COLO829 (cell line): ENCODE measurements around the gene RDM1.

Experiments
- DNase-seq: peaks from one replicate; pipeline ENCODE4 v3.0.0; 2012; ENCODE audit warnings: low spot score

RDM1 gene

GRCh38 chr17:35932586-35932985, 2.0 kb upstream of the RDM1 start:
- DNase-seq = no peak

DNA sequence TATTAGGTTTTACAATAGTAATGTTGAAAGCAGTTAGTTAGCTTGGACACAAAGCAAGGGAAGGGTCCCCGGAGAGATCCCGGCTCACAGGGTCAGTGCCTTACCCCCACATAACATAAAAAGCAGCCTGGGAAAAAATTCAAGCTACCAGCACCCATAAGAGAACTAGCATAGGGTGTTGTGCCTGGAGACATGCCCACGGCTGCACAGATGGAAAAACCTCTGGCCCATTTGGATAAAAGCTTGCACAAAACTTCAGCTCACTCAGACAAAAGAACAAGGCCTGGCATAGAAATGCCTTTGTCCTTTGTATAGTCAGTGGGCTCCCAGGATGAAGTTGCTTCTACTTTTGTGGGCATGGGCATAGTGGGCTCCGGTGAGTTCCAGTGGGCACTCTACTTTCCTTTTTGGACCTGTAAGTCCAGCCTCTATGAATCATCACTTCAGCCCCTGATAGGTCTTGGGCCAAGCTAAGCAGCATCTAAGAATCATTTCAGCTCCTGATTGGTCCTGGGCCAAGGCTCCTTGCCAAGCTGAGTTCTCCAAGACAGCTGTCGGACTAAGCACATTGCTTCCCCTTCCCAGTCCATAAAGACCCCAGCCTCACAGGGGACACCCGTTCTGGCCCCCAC, 1.3 kb upstream of the RDM1 start:
- no peak for DNase-seq

DNA sequence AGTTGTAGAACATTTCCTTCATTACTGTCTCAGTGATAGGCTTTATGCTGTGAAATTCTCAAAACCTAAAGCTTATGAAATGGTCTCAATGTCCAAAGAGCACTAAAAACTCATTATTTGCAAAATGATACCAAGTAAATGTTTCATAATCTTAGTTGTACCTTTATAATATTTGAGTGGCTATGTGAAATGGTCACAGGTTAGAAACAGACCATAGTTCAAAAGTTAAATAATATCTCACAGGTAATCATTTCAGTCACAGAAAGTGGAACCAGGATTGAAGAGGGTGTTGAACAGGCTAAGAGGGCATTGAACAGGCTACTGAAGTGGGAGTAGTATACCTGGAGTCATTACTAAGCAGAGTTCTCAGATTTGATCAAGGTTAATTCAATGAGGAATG, 2.9 kb downstream of the RDM1 start:
- no peak for DNase-seq

- DNase-seq = no peak
Observed at GRCh38 chr17:35923609-35924114, 6.9 kb downstream of the RDM1 start.

GRCh38 chr17:35920229-35920628, 10.3 kb downstream of the RDM1 start:
- DNase-seq = no peak

DNA sequence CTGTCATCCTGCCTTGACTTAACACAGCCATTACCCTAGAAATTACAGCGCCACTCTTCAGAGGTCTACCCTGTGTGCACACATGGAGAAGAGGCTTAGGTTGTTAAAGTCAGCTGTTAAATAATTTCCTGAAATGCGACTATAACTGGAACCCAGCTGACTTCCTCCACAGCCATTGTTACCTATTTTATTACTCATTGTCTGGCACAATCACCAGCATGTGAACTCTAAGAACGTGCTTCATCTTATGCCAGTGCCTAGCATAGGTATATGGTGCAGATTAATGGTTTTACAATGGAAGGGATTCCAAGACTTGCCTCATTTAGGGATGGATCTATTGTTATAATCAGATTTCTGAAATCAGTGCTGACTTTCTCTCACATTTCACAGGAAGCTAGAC, 11.9 kb downstream of the RDM1 start:
- DNase-seq = no peak

GRCh38 chr17:35917519-35918213, 12.9 kb downstream of the RDM1 start:
- DNase-seq = no peak

DNA sequence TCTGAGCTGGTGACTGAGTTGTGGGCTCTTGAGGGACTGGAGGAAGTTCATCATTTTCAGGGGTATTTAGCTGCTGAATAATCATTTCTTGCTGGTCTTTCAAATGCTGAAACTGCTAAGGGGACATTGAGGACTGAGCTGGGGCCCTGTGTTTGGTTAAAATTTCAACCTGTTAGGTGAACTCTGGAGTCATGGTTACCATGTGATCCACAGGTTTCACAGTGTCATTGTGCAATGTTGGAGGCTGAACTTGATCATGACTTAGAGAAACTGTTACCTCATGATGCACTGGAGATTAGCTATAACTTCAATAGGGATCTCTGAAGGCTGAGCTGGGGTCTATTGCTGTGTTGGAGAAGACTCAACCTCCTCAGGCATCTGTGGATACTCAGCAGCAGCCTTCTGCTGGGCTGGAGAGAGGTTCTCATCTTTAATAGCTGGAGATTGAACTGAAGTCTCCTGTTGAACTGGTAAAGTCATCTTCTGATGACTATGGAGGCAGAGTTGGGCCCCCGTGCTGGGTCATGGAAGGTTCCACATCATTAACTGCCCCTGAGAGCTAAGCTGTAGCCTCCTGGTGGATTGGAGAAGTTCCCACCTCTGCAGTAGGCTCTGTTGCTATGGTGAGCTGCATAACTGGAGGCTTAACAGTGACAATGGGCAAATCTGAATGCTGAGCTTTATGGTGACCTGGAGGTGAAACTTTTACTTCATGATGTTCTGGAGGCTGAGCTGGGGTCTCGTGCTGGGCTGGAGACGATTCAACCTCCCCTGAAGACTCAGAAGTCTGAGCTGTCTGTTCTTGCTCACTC, 15.2 kb downstream of the RDM1 start:
- DNase-seq = no peak

DNA sequence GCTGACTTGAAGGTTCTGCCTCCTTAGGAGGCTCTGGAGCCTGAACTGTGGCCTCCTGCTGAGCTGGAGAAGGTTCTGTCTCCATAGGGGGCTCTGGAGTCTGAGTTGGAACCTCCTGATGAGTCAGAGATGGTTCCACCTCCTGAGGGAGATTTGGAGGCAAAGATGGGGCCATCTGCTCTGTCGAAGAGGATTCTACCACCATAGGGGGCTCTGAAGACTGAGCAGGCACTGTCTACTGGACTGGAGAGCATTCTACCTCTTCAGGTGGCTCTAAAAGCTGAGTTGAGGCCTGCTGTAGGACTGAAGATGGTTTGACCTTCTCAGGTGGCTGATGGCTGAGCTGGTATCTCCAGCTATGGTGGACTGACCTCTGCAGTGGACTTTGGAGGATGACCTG, 16.2 kb downstream of the RDM1 start:
- no peak for DNase-seq

- no peak for DNase-seq
Observed at GRCh38 chr17:35913609-35914008, 17.0 kb downstream of the RDM1 start.

DNA sequence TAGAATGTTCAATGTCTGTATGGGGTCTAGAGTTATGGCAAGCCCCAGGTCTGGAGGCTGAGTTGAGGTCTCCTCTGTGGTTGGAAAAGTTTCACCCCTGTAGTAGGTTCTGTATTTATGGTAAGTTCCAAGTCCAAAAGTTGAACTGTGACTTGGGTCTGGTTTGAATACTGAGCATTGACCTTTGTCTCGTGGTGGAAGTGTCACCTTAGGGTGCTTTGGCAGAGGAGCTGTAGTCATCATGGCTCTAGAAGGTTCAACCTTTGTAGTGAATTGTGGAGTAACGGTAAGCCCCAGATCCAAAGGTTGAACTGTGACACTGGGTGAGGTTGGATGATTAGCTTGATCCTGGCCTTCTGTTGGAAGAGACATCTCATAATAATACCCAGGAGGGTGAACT, 17.6 kb downstream of the RDM1 start:
- no peak for DNase-seq

DNA sequence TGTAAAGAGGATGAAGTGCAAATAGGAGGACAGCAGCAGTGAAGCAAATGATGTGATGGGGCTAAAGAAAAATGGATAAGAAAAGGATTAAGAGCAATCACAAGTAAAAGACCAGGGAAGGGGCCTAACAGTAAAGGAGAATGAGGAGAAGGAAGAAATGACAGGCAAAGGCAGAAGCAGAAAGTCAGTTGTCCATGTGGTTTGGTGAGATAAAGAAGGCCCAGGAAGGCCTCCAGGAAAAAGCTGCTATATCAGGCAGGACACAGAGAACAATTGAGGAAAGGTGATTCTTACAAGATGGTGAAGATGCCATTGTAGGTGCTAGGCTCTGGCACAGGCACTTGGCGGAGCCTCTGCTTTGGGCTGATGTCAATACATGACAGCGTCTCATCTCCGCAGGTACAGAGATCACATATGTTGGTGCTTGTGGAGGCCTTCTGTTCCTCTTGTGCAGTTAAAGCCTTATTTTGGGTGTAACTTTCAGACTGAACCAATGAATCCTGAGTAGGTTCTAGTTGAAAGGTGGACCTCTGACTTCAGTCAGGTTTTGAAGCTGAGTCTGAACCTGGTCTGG, 18.1 kb downstream of the RDM1 start:
- DNase-seq = no peak

- no peak for DNase-seq
Observed at GRCh38 chr17:35909408-35909807, 21.2 kb downstream of the RDM1 start.

DNA sequence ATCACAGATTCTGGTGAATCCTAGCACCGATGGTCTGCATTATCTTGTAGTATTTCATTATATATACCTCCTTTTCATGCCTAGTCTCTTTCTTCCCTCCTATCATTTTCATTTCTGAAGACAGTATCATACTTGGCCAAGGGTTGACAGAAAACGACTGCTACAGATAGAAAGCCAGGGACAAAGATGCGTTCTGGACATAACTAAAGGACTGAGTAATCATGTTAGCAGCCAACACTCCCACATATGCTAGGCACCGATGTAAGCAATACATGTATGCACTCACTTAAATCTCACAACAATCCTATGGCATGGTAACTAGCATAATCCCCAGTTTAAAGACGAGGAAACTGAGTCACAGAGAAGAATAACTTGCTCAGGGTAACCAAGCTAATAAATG, 22.9 kb downstream of the RDM1 start:
- DNase-seq = no peak

- no peak for DNase-seq
Observed at GRCh38 chr17:35906926-35907637, 23.5 kb downstream of the RDM1 start.

- DNase-seq = no peak
Observed at GRCh38 chr17:35906191-35906925, 24.2 kb downstream of the RDM1 start.

- no peak for DNase-seq
Observed at GRCh38 chr17:35903451-35903850, 27.1 kb downstream of the RDM1 start.

- no peak for DNase-seq
Observed at GRCh38 chr17:35901631-35902175, 28.9 kb downstream of the RDM1 start.

- DNase-seq = no peak
Observed at GRCh38 chr17:35900708-35901480, 29.7 kb downstream of the RDM1 start.

DNA sequence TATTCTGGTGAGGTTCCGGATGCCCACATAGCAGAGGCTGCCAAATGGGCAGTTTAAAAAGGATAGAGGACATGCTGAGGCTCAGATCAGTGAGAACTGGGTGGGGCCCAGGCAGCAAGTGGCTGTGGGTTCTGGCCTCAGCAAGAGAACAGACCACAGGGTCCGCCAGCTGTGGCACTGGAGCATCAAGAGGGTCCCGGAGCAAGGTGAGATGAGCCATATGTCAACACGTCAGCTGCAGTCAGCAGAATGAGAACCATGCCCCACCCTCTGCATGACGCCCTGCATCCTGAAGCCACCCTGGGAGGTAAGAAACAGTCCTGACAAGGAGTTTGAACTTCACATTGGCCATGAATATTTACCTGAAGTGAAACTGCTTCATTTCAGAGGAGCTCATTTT, 30.3 kb downstream of the RDM1 start:
- no peak for DNase-seq
